ENCODE measurements around the gene SAMD8.
A peak's percentile ranks its signal among the peaks of the same experiment; 100 is the strongest.

The SAMD8 gene

DNA sequence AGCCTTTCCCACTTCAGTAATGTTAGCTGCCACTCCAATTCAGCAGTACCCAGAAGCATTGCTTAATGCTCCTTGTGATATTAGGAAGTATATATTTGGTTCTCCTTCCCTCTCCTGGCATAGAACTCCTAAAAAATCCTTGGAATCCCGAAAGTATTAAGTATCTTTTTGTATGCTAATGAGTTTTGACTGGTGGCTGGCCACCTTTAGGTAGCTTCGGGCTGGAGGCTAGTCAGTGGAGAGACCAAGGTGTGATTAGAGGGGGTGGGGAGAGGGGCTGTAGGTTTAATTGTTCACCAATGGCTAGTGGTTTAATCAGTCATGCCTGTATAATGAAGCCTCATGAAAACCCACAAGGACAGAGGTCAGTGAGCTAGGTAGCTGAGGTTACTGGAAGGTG is 112.1 kb downstream of the SAMD8 start:
- no peak for DNase-seq (ENCODE audit: low read depth)

DNA sequence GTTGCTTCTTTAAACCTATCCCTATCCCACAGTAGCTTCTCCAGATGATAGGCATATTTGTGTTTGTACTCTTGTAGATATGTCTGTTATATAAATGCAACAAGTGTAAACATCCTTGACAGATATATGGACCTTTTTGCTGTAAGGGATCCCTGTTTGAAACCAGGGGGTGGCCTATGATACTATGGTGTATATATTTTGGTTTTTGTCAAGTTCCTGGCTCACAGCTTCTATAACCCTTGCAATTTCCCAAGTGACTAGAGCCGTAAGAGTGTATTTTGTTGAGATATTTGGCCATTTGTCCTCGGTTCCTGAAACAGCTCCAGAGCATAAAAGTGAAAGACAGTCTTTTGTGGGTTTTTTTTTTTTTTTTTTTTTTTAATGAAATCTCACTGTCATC is 114.6 kb downstream of the SAMD8 start:
- no peak for DNase-seq (ENCODE audit: low read depth)

DNA sequence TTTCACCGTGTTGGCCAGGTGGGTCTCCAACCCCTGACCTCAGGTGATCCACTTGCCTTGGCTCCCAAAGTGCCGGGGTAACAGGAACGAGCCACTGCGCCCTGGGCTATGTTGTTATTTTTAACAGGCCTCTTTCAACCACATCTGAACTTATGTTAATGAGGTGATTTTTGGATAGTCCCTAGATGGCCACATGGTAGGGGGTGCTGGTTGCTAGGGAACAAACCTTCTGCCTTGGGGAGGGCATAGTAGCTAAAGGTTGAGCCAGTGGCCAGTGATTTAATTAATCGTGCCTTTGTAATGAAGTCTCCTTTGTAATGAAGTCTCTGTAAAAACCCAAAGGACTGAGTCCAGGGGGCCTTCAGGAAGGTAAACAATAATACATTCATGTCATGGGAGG is 115.2 kb downstream of the SAMD8 start:
- DNase-seq (ENCODE audit: low read depth) = no peak

DNA sequence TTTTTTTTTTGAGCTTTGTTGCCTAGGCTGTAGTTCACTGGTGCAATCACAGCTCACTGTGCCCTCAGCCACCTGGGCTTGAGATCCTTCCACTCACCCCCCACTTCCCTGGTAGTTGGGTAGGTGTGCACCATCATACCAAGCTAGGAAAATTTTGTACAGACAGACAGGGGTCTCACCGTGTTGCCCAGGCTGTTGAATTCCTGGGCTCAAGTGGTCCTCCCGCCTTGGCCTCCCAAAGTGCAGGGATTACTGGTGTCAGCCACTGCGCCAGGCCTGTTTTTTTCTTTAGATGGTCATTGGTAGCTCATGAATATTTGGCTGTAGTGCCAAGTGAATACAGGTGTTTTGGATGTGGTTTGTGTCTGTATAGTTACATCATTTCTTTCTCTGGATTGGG is 116.8 kb downstream of the SAMD8 start:
- no peak for DNase-seq (ENCODE audit: low read depth)

DNA sequence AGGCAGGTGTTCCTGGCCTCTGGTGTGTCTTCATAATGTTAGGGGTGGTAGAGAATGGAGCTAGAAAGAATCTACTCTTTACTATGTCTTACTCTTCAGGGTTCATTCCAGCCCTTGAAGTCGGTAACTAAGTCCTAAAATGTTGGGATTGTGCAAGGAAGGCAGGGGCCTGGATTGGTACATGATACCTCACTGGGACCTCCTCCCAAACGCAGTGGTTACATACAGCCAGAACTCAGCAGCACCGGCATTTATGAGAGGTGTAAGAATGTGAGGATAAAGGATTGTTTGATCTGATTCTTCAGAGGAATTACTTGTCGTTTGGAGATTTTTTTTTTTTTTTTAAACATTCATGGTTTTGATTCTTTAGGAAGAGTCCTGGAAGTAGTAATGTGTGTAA is 117.4 kb downstream of the SAMD8 start:
- DNase-seq (ENCODE audit: low read depth) = no peak

DNA sequence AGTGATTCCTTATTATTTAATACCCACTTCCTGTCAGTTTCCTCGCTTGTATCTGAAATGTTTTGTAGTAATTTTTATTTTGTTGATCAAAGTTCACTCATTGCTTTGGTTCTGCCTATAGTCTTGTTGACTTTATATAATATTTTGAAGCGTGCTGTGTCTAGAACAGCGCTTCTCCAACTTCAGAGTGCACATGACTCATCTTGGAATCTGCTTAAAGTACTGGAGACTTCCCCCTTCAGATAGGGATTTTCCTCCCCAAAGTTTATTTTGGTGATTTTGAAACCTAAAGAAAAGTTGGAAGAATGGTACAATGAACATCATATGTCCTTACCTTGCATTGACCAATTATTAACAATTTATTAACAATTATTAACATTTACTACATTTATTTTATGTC is 118.5 kb downstream of the SAMD8 start:
- no peak for DNase-seq (ENCODE audit: low read depth)

DNA sequence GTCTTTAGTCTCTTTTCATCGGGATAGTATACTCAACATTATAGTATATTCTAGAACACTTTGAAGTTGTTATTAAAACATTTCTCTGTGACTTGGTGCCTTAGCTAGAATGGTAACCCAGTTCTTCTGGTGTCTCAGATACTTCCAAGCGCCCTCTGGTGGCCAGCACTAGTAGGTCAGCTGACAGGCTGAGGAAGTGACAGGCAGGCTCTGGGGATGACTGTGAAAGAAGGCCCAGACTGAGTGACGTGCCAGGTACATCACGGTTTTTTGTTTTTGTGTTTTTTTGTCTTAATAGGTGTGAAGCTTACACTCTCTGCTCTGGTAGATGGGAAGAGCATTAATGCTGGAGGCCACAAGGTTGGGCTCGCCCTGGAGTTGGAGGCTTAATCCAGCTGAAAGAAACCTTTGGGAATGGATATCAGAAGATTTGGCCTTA is 119.2 kb downstream of the SAMD8 start:
- DNase-seq (ENCODE audit: low read depth) = peak; percentile 88
